ENCODE results near the gene GLB1L2.
A peak's percentile ranks its signal among the peaks of the same experiment; 100 is the strongest.

GLB1L2 gene

GRCh38 chr11:134293119-134294113 lies 38.4 kb upstream of the GLB1L2 start:
- Histone ChIP-seq H3K23ac (ENCODE audit: low read length in 2 of 2) (no peak overlapping the region), H3K9ac (ENCODE audit: low read length) (no peak overlapping the region), H4K91ac (ENCODE audit: low read length) (no peak overlapping the region), H3K9me3 (ENCODE audit: control insufficient read depth, low read length) (no peaks in the 10 kb centered on the region), H2BK5ac (ENCODE audit: low read depth, low read length, poor library complexity, severe bottlenecking) (no peak overlapping the region), H3K4ac (ENCODE audit: low read depth in 1 of 2, low read length in 2 of 2) (no peak overlapping the region), H2AK5ac (ENCODE audit: low read length, severe bottlenecking) (no peak overlapping the region), H3K27me3 (ENCODE audit: control insufficient read depth in 1 of 2, insufficient read depth in 1 of 2, low read length in 2 of 2) (peaks cover 0 to 22% of the 10 kb centered on the region in 2 experiments), H3K79me1 (replicated peaks; ENCODE audit: low read length, poor library complexity, severe bottlenecking) (no peaks in the 10 kb centered on the region), H2BK15ac (ENCODE audit: low read depth, poor library complexity, severe bottlenecking) (no peak overlapping the region), H3K4me3 (ENCODE audit: insufficient read depth in 1 of 2, low read depth in 1 of 2, low read length in 2 of 2) (no peak overlapping the region), H2BK12ac (ENCODE audit: low read length in 2 of 2) (no peak overlapping the region), H2AFZ (ENCODE audit: low read depth, low read length) (no peak overlapping the region), H4K8ac (ENCODE audit: low read length) (no peak overlapping the region), H3K36me3 (ENCODE audit: control insufficient read depth in 1 of 2, insufficient read depth in 2 of 2, low read depth in 1 of 2, low read length in 2 of 2) (no peaks in the 10 kb centered on the region), H3K27ac (ENCODE audit: low read length, poor library complexity, severe bottlenecking) (no peak overlapping the region), H2BK120ac (ENCODE audit: low read depth, low read length) (no peak overlapping the region), H3K4me2 (ENCODE audit: low read length, poor library complexity, severe bottlenecking) (no peak overlapping the region), H3K18ac (ENCODE audit: low read depth in 1 of 2, low read length in 2 of 2) (no peak overlapping the region), H3K14ac (ENCODE audit: low read length in 2 of 2) (no peak overlapping the region), H3K4me1 (ENCODE audit: control insufficient read depth, insufficient read depth, low read depth, low read length) (no peaks in the 10 kb centered on the region)
- WGBS = 77% methylated on average over 19 of the region's 20 CpGs
- no peak for DNase-seq

GRCh38 chr11:134294664-134295063 lies 37.1 kb upstream of the GLB1L2 start:
- H4K91ac ChIP-seq (ENCODE audit: low read length) = no peak overlapping the region
- no peak overlapping the region for H2BK15ac ChIP-seq (ENCODE audit: low read depth, poor library complexity, severe bottlenecking)
- DNase-seq = no peak

GRCh38 chr11:134312223-134312622 lies 19.6 kb upstream of the GLB1L2 start:
- Histone ChIP-seq H2AFZ (ENCODE audit: low read depth, low read length) (no peak overlapping the region), H3K4ac (ENCODE audit: low read depth in 1 of 2, low read length in 2 of 2) (no peak overlapping the region), H3K18ac (ENCODE audit: low read depth in 1 of 2, low read length in 2 of 2) (no peak overlapping the region), H3K23ac (ENCODE audit: low read length in 2 of 2) (no peak overlapping the region), H2BK5ac (ENCODE audit: low read depth, low read length, poor library complexity, severe bottlenecking) (no peak overlapping the region), H4K91ac (ENCODE audit: low read length) (peak overlapping the region; percentile 5), H3K79me1 (replicated peaks; ENCODE audit: low read length, poor library complexity, severe bottlenecking) (no peaks in the 10 kb centered on the region), H3K27ac (ENCODE audit: low read length, poor library complexity, severe bottlenecking) (no peak overlapping the region), H3K4me3 (ENCODE audit: insufficient read depth in 1 of 2, low read depth in 1 of 2, low read length in 2 of 2) (no peak overlapping the region), H2BK15ac (ENCODE audit: low read depth, poor library complexity, severe bottlenecking) (no peak overlapping the region), H3K9me3 (ENCODE audit: control insufficient read depth, low read length) (peaks cover 14% of the 10 kb centered on the region), H3K27me3 (ENCODE audit: control insufficient read depth in 1 of 2, insufficient read depth in 1 of 2, low read length in 2 of 2) (no peaks in the 10 kb centered on the region), H2BK120ac (ENCODE audit: low read depth, low read length) (no peak overlapping the region), H4K8ac (ENCODE audit: low read length) (no peak overlapping the region), H2BK12ac (ENCODE audit: low read length in 2 of 2) (no peak overlapping the region), H3K36me3 (ENCODE audit: control insufficient read depth in 1 of 2, insufficient read depth in 2 of 2, low read depth in 1 of 2, low read length in 2 of 2) (no peaks in the 10 kb centered on the region), H3K9ac (ENCODE audit: low read length) (no peak overlapping the region), H3K14ac (ENCODE audit: low read length in 2 of 2) (no peak overlapping the region), H2AK5ac (ENCODE audit: low read length, severe bottlenecking) (no peak overlapping the region), H3K4me1 (ENCODE audit: control insufficient read depth, insufficient read depth, low read depth, low read length) (no peaks in the 10 kb centered on the region), H3K4me2 (ENCODE audit: low read length, poor library complexity, severe bottlenecking) (no peak overlapping the region)
- DNase-seq = no peak
- 85% methylated on average over 12 of the region's 12 CpGs for WGBS

More at GRCh38 chr11:134294664-134295063, 37.1 kb upstream of the GLB1L2 start:
- Histone ChIP-seq H3K4me1 (ENCODE audit: control insufficient read depth, insufficient read depth, low read depth, low read length) (no peaks in the 10 kb centered on the region), H2AK5ac (ENCODE audit: low read length, severe bottlenecking) (no peak overlapping the region), H3K36me3 (ENCODE audit: control insufficient read depth in 1 of 2, insufficient read depth in 2 of 2, low read depth in 1 of 2, low read length in 2 of 2) (no peaks in the 10 kb centered on the region), H3K79me1 (replicated peaks; ENCODE audit: low read length, poor library complexity, severe bottlenecking) (no peaks in the 10 kb centered on the region), H3K27ac (ENCODE audit: low read length, poor library complexity, severe bottlenecking) (no peak overlapping the region), H3K27me3 (ENCODE audit: control insufficient read depth in 1 of 2, insufficient read depth in 1 of 2, low read length in 2 of 2) (peaks cover 0 to 17% of the 10 kb centered on the region in 2 experiments), H2BK12ac (ENCODE audit: low read length in 2 of 2) (no peak overlapping the region), H3K4me3 (ENCODE audit: insufficient read depth in 1 of 2, low read depth in 1 of 2, low read length in 2 of 2) (no peak overlapping the region), H2BK5ac (ENCODE audit: low read depth, low read length, poor library complexity, severe bottlenecking) (no peak overlapping the region), H3K9me3 (ENCODE audit: control insufficient read depth, low read length) (no peaks in the 10 kb centered on the region), H3K4ac (ENCODE audit: low read depth in 1 of 2, low read length in 2 of 2) (no peak overlapping the region), H4K8ac (ENCODE audit: low read length) (no peak overlapping the region), H2AFZ (ENCODE audit: low read depth, low read length) (no peak overlapping the region), H3K14ac (ENCODE audit: low read length in 2 of 2) (no peak overlapping the region), H3K9ac (ENCODE audit: low read length) (no peak overlapping the region), H3K18ac (ENCODE audit: low read depth in 1 of 2, low read length in 2 of 2) (no peak overlapping the region), H3K4me2 (ENCODE audit: low read length, poor library complexity, severe bottlenecking) (no peak overlapping the region), H3K23ac (ENCODE audit: low read length in 2 of 2) (no peak overlapping the region), H2BK120ac (ENCODE audit: low read depth, low read length) (no peak overlapping the region)
- 72% methylated on average over 9 of the region's 9 CpGs for WGBS

- Histone ChIP-seq H2AFZ (ENCODE audit: low read depth, low read length) (no peak overlapping the region), H3K4ac (ENCODE audit: low read depth in 1 of 2, low read length in 2 of 2) (no peak overlapping the region), H2BK5ac (ENCODE audit: low read depth, low read length, poor library complexity, severe bottlenecking) (no peak overlapping the region), H3K27ac (ENCODE audit: low read length, poor library complexity, severe bottlenecking) (no peak overlapping the region), H3K9ac (ENCODE audit: low read length) (no peak overlapping the region), H3K18ac (ENCODE audit: low read depth in 1 of 2, low read length in 2 of 2) (no peak overlapping the region), H3K79me1 (replicated peaks; ENCODE audit: low read length, poor library complexity, severe bottlenecking) (no peaks in the 10 kb centered on the region), H2BK15ac (ENCODE audit: low read depth, poor library complexity, severe bottlenecking) (no peak overlapping the region), H4K91ac (ENCODE audit: low read length) (no peak overlapping the region), H2BK120ac (ENCODE audit: low read depth, low read length) (no peak overlapping the region), H3K27me3 (ENCODE audit: control insufficient read depth in 1 of 2, insufficient read depth in 1 of 2, low read length in 2 of 2) (no peaks in the 10 kb centered on the region), H4K8ac (ENCODE audit: low read length) (no peak overlapping the region), H2AK5ac (ENCODE audit: low read length, severe bottlenecking) (no peak overlapping the region), H3K9me3 (ENCODE audit: control insufficient read depth, low read length) (peaks cover 20% of the 10 kb centered on the region), H3K23ac (ENCODE audit: low read length in 2 of 2) (no peak overlapping the region), H2BK12ac (ENCODE audit: low read length in 2 of 2) (no peak overlapping the region), H3K14ac (ENCODE audit: low read length in 2 of 2) (no peak overlapping the region), H3K4me2 (ENCODE audit: low read length, poor library complexity, severe bottlenecking) (no peak overlapping the region), H3K4me3 (ENCODE audit: insufficient read depth in 1 of 2, low read depth in 1 of 2, low read length in 2 of 2) (no peak overlapping the region), H3K36me3 (ENCODE audit: control insufficient read depth in 1 of 2, insufficient read depth in 2 of 2, low read depth in 1 of 2, low read length in 2 of 2) (no peaks in the 10 kb centered on the region), H3K4me1 (ENCODE audit: control insufficient read depth, insufficient read depth, low read depth, low read length) (no peaks in the 10 kb centered on the region)
- 82% methylated on average over 5 of the region's 5 CpGs for WGBS
- no peak for DNase-seq
Observed at GRCh38 chr11:134312807-134313206, 19.0 kb upstream of the GLB1L2 start.

Data from mesenchymal stem cell (in vitro differentiated cells and primary cell).